GM19025 (cell line): ENCODE results near the gene CPSF3.

Experiments used
- ATAC-seq: cut with Tn5 transposase; IDR thresholded peaks from one replicate; pipeline ENCODE4 v1.9.1; 2021; ENCODE audit warnings: mild to moderate bottlenecking, low read depth, moderate library complexity; ENCODE audit not compliant: unreplicated experiment

The CPSF3 gene

DNA sequence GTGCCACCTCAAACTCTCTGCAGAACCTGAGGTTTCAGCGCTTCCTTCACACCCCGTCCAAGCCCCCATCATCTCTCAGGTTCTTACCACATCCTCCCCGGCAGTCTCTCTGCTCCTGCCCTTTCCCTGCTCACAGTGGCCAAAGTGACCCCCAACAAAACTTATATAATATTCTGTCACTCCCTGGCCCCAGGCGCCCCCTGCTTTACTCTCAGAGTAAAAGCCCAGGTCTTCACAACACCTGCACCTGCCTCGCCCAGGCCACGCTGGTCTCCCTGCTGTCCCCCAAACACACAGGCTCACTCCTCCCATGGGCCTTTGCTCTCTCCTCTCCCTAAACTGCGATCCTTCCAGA lies 6.5 kb upstream of the CPSF3 start:
- ATAC-seq = no peak

DNA sequence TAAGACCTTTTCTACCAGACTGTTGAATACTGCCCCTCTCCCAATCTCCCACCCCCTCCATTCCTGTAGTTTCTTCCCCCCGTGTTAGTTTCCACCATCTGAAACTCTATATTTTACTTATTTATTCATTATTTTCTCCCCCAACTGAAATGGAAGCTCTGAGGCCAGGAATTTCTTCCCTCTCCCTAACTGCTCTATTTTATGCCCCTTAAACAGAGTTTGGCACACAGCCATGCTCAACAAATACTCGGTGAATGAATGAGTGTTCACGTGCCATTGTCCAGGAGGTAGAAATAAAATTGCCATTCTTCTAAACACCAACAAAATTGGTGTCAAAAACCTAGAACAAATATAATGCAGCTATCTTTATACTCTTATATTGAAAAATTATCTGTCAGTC lies 5.7 kb upstream of the CPSF3 start:
- no peak for ATAC-seq

GRCh38 chr2:9418746-9419145 lies 4.7 kb upstream of the CPSF3 start:
- no peak for ATAC-seq

GRCh38 chr2:9419541-9419940 lies 3.9 kb upstream of the CPSF3 start:
- ATAC-seq = no peak

- ATAC-seq = no peak
Observed at GRCh38 chr2:9420495-9420894, 3.0 kb upstream of the CPSF3 start.

DNA sequence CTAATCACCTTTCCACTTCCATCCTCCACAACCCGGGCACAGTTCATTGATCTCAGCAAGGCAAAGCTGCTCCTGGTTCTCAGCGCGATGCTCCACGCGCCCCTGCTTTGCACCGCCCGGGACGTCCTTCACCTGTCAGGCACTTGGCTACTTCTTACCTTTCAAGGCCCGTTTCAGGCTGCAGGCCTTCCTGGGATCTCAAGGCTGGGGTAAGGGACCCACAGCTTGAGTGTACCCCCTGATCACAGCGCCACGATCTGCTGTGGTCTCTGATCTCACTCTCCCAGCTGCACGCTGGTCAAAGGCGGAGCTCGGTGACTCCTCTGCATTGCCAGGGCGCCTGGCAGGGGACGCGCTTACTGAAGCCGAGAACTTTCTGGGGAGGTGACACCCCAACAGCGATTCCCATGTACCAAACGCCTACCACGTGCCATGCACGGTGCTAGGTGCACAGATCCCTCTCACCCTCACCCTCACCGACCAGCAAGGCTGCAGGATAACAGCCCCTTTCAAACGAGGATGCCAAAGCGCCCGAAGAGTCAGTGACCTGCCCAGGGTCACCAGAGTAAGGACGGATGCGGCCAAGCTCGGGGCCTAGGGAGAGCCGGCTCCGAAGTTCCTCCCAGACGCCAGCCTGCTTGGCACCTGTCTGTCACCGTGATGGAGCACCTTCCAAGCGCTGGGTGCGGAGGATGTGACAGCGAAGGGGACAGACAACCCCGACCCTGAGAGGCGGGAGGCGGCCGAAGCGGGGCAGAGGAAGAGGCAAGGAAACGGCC lies 944 bp upstream of the CPSF3 start:
- ATAC-seq = peak; percentile 30

- peak; percentile 2 for ATAC-seq
Observed at GRCh38 chr2:9423922-9424272, 443 bp downstream of the CPSF3 start.

GRCh38 chr2:9424447-9425164 lies 1.2 kb downstream of the CPSF3 start:
- no peak for ATAC-seq

DNA sequence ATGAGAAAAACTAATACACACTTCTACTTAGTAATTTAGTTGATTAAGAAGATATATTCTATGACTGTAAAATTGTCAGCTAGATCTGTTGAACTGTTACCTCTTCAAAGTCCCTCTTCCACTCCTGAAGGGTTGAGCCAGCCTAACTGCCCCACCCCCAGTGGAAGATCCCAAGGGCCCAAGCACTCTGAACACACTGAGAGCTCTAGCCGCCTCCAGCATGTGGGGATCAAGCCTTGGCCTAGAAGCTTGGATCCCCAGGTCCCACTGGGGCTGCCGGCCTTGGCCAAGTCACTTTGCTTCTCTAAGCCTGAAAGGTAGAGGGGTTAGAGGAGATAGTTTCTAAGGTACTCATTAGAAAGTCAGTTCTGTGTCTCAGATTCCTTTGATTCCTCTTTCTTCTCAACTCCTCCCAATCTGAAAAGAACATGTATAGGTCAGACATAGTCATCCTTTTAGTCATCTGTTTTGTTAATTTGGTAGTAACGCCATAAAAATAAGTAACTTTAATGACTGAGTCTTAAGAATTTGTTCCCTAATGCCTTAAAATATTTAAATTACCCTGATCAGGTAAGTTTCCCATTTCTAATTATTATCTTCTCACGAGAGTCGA lies 5.6 kb downstream of the CPSF3 start:
- ATAC-seq = no peak

DNA sequence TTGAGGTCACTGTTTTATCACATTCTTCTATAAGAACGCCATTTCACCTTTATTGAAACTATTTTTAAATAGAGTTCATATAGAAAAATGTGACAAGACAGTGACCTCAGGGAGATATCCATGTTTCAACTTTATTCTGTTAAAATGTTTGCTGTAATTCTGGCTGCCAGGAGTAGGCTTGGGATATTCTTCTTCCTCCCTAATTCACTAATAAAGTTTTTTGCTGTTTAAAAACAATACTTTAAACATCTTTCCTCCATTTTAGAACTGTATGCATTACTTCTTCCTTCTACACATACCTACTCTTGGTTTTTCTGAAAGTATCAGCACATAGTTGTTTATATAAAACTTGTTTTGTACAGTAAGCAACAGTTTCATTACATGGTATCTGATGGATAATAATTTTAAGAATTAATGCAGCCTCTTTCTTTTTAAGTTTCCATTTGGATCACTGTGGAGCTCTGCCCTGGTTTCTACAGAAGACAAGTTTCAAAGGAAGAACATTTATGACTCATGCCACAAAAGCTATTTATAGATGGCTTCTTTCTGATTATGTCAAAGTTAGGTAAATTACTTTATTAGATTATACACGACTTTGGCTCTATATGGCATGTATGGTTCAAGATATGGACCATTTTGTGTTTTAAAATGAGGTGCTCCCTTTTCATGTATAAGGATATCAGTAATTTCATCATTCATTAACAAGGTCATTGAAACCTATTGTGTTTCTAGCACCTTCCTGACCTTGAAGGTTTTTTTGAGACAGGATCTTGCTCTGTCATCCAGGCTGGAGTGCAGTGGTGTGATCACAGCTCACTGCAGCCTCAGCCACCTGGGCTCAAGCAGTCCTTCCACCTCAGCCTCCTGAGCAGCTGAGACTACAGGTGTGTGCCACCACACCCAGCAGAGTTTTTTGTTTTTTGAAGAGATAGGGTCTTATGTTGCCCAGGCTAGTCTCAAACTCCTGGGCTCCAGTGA lies 7.2 kb downstream of the CPSF3 start:
- no peak for ATAC-seq

DNA sequence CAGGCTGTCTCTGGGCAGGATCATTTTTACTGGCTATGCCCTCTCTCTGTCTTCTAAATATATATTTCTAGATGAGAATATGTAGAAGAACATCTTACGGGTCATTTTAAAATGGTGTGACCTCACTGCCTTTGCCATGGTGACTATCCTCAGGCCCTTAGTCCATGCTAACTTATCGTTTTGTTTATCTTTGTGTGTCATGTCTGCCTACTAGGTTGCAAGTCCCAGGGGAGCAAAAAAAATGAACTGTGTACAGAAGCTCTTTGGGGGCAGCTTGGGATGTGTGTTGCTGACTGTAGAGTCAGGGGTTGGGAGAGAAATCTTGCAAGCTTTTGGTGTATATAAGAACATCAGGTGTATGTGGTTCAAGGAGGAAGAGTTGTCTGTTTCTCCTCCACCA lies 11.0 kb downstream of the CPSF3 start:
- ATAC-seq = no peak

DNA sequence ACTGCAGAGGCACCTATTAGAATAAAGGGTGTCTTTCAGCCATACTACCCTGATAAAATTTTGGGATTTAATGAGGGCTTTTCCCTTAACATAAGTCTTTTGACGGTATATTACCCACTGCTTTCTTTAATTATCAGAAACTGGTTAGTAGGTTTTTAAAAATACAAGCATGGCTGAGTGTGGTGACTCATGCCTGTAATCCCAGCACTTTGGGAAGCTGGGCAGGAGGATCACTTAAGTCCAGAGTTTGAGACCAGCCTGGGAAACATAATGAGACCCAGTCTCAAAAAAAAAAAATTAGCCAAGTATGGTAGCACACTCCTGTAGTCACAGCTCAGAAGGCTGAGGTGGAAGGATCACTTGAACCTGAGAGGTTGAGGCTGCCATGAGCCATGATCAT lies 16.1 kb downstream of the CPSF3 start:
- ATAC-seq = no peak

GRCh38 chr2:9440058-9440727 lies 16.7 kb downstream of the CPSF3 start:
- no peak for ATAC-seq

- no peak for ATAC-seq
Observed at GRCh38 chr2:9441556-9441955, 18.1 kb downstream of the CPSF3 start.

DNA sequence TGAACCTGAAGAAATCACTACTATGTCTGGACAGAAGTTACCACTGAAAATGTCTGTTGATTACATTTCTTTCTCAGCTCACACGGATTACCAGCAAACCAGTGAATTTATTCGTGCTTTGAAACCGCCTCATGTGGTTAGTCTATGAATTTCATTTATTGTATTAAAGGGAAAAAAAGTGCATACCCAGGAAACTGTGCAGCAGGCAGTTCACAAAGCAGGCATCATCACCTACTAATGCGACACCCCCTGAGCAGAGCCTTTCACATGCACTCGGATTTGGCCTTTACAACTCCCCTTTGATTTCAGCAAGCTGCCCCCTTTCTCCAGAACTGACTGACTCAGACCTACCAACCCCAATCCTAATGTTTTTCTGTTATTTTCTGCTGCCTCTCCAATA lies 20.1 kb downstream of the CPSF3 start:
- no peak for ATAC-seq

GRCh38 chr2:9445089-9445488 lies 21.6 kb downstream of the CPSF3 start:
- no peak for ATAC-seq

DNA sequence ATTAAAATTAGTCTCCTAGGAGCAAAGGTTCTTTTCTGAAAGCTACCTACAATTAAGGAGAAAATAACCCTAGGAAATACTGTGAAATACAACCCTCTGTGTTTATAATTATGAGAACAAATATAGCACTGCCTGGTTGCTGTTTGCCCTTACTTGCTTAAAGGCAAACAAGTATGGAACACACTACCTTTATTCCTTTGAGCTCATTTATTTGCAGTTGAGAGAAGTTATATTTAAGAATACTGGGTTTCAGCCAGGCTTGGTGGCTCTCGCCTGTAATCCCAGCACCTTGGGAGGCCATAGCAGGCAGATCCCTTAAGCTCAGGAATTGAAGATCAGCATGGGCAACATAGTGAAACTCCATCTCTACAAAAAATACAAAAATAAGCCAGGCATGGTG lies 27.8 kb downstream of the CPSF3 start:
- no peak for ATAC-seq

- ATAC-seq = no peak
Observed at GRCh38 chr2:9460441-9461017, 37.1 kb downstream of the CPSF3 start.

DNA sequence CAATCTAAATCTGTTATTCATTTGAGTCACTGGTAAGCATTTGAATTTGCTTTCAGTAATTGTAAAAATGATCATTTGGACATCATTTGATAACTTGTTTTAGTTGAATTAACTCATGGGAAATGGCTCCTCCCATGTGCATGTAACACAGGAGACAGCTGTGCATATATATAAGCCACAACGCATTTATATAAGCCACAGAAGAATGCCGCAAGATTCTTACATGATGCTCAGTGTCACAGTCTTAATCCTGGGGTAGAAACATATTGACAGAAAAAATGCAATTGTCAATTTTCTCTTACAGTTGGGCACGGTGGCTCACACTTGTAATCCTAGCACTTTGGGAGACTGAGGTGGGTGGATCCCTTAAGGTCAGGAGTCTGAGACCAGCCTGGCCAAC lies 37.6 kb downstream of the CPSF3 start:
- no peak for ATAC-seq

GRCh38 chr2:9462313-9462712 lies 38.9 kb downstream of the CPSF3 start:
- ATAC-seq = no peak
